Muscle of back (tissue), 11 donors: ENCODE results near the gene CAMKK1. TPM values are rescaled to one million over a fixed set of nuclear protein-coding genes. Genes with fewer than 3 reads are reported as not detected.

Source experiments
- DNase-seq, 3 donors: peaks; one replicate each; pipeline versions ENCODE4 v3.0.0 to v3.0.0-alpha.2; 2013
- polyA plus RNA-seq, 10 donors: library from polyadenylated mRNA; unstranded; fragments of 120-200 nt; gene quantifications; one replicate each; pipeline ENCODE4 v1.2.1, GENCODE V29; 2013; ENCODE audit not compliant: insufficient read length in 10 of 10

Gene CAMKK1
- polyA plus RNA-seq, 10 donors: 5.4 to 7.5 (median 6.7) TPM

- DNase-seq: no peak
These were observed 25.7 kb upstream of the CAMKK1 start for GRCh38 chr17:3918372-3919122.

GRCh38 chr17:3917391-3917931 is 24.6 kb upstream of the CAMKK1 start:
- DNase-seq: peak in 1 of 3 donors; percentile 65

GRCh38 chr17:3916825-3917224 is 24.0 kb upstream of the CAMKK1 start:
- no peak for DNase-seq

- DNase-seq: no peak
These were observed 23.3 kb upstream of the CAMKK1 start, which contains the start of gene P2RX1 for GRCh38 chr17:3915995-3916696. Gene P2RX1, minus strand, starts transcription at chr17:3916465. Its CDS starts 240 bp downstream, at chr17:3916225.

GRCh38 chr17:3915581-3915994 is 22.7 kb upstream of the CAMKK1 start:
- no peak for DNase-seq

GRCh38 chr17:3914312-3914670 is 21.4 kb upstream of the CAMKK1 start:
- no peak for DNase-seq

GRCh38 chr17:3913531-3914311 is 20.9 kb upstream of the CAMKK1 start:
- peak; percentile 59 to 86 (median 75) for DNase-seq

GRCh38 chr17:3912827-3913226 is 20.0 kb upstream of the CAMKK1 start:
- no peak for DNase-seq

- peak in 2 of 3 donors; percentile 73 to 86 for DNase-seq
These were observed 18.6 kb upstream of the CAMKK1 start for GRCh38 chr17:3911271-3912053.

- DNase-seq: no peak
These were observed 17.8 kb upstream of the CAMKK1 start for GRCh38 chr17:3910420-3911270.

- DNase-seq: no peak
These were observed 16.4 kb upstream of the CAMKK1 start for GRCh38 chr17:3909257-3909656.

GRCh38 chr17:3907483-3908216 is 14.8 kb upstream of the CAMKK1 start:
- DNase-seq: no peak

- DNase-seq: no peak
These were observed 14.0 kb upstream of the CAMKK1 start for GRCh38 chr17:3906881-3907280.

- no peak for DNase-seq
These were observed 12.2 kb upstream of the CAMKK1 start for GRCh38 chr17:3905017-3905520.

- no peak for DNase-seq
These were observed 11.6 kb upstream of the CAMKK1 start for GRCh38 chr17:3904501-3904900.

- DNase-seq: no peak
These were observed 11.0 kb upstream of the CAMKK1 start for GRCh38 chr17:3903881-3904290.

GRCh38 chr17:3903051-3903825 is 10.4 kb upstream of the CAMKK1 start:
- no peak for DNase-seq

- DNase-seq: no peak
These were observed 7.8 kb upstream of the CAMKK1 start for GRCh38 chr17:3900646-3901045.

GRCh38 chr17:3897731-3898130 is 4.9 kb upstream of the CAMKK1 start:
- DNase-seq: no peak
